Measurements from ENCODE around the gene SLC6A1. TPM values are rescaled to one million over a fixed set of nuclear protein-coding genes. Genes with fewer than 3 reads are reported as not detected.

The SLC6A1 gene
- total and polyA plus RNA-seq, 8 donors: 0.29 to 5.6 (median 2.8) TPM; not detected in 5

- intact Hi-C loops (cut with DNase I; ENCODE audit: low total_unique reads): no loop called here
- H3K4me1 ChIP-seq: no peaks in the 10 kb centered on the region
- no peaks in the 10 kb centered on the region for H3K36me3 ChIP-seq
- no peak for TF ChIP-seq EP300 (IDR thresholded peaks at IDR 0.05)
- TF ChIP-seq POLR2AphosphoS5 (IDR thresholded peaks at IDR 0.05): no peak
- no peak for TF ChIP-seq CTCF (IDR thresholded peaks at IDR 0.05)
- no peak for TF ChIP-seq POLR2A (IDR thresholded peaks at IDR 0.05)
- no peak for DNase-seq
- no peak overlapping the region for H3K4me3 ChIP-seq
- WGBS, 5 donors: 29 to 41% (median 30%) methylated on average over 10 of the region's 10 CpGs
- no peak overlapping the region for H3K27ac ChIP-seq
- H3K9me3 ChIP-seq: no peaks in the 10 kb centered on the region
- H3K27me3 ChIP-seq: peaks cover 0 to 67% (median 9%) of the 10 kb centered on the region in 3 donors
Observed at GRCh38 chr3:10972072-10972782, 20.3 kb upstream of the SLC6A1 start.

- Histone ChIP-seq H3K27me3 (peaks cover 0 to 62% (median 7%) of the 10 kb centered on the region in 3 donors), H3K4me3 (no peak overlapping the region), H3K4me1 (no peaks in the 10 kb centered on the region), H3K27ac (no peak overlapping the region), H3K9me3 (no peaks in the 10 kb centered on the region), H3K36me3 (no peaks in the 10 kb centered on the region)
- WGBS, 5 donors: 65 to 72% (median 70%) methylated on average over 13 of the region's 13 CpGs
- TF ChIP-seq POLR2AphosphoS5 (IDR thresholded peaks at IDR 0.05): no peak
- no peak for DNase-seq
- intact Hi-C loops (cut with DNase I; ENCODE audit: low total_unique reads): no loop called here
Observed at GRCh38 chr3:10973046-10973595, 19.4 kb upstream of the SLC6A1 start.

GRCh38 chr3:10974131-10974530 is 18.4 kb upstream of the SLC6A1 start:
- H3K27me3 ChIP-seq: peaks cover 0 to 62% (median 7%) of the 10 kb centered on the region in 3 donors
- H3K36me3 ChIP-seq: no peaks in the 10 kb centered on the region
- intact Hi-C loops (cut with DNase I; ENCODE audit: low total_unique reads): no loop called here
- no peak for DNase-seq
- TF ChIP-seq POLR2AphosphoS5 (IDR thresholded peaks at IDR 0.05): no peak
- TF ChIP-seq EP300 (IDR thresholded peaks at IDR 0.05): no peak
- TF ChIP-seq CTCF (IDR thresholded peaks at IDR 0.05): no peak
- no peak for TF ChIP-seq POLR2A (IDR thresholded peaks at IDR 0.05)
- WGBS, 5 donors: 76 to 86% (median 80%) methylated on average over 7 of the region's 7 CpGs
- no peaks in the 10 kb centered on the region for H3K9me3 ChIP-seq
- no peaks in the 10 kb centered on the region for H3K4me1 ChIP-seq
- H3K4me3 ChIP-seq: no peak overlapping the region
- no peak overlapping the region for H3K27ac ChIP-seq

GRCh38 chr3:10974746-10975375 is 17.7 kb upstream of the SLC6A1 start:
- Histone ChIP-seq H3K9me3 (no peaks in the 10 kb centered on the region), H3K4me1 (no peaks in the 10 kb centered on the region), H3K36me3 (no peaks in the 10 kb centered on the region), H3K27ac (no peak overlapping the region), H3K27me3 (peaks cover 0 to 58% (median 7%) of the 10 kb centered on the region in 3 donors), H3K4me3 (no peak overlapping the region)
- TF ChIP-seq CTCF (IDR thresholded peaks at IDR 0.05): no peak
- TF ChIP-seq POLR2A (IDR thresholded peaks at IDR 0.05): no peak
- no peak for TF ChIP-seq EP300 (IDR thresholded peaks at IDR 0.05)
- no peak for TF ChIP-seq POLR2AphosphoS5 (IDR thresholded peaks at IDR 0.05)
- intact Hi-C loops (cut with DNase I; ENCODE audit: low total_unique reads): no loop called here
- WGBS, 5 donors: 63 to 74% (median 67%) methylated on average over 7 of the region's 7 CpGs
- DNase-seq: no peak

All from stomach (tissue), 9 donors.